Liver (tissue), 9 donors: ENCODE measurements around the gene ST14. TPM values are rescaled to one million over a fixed set of nuclear protein-coding genes. Genes with fewer than 3 reads are reported as not detected.

Experiments used
- DNase-seq: peaks from one replicate; pipeline ENCODE4 v3.0.0-alpha.2; 2017; ENCODE audit warnings: low spot score
- H3K27ac ChIP-seq, 2 donors: one replicate each; pipeline ENCODE4 v1.7.0; 2013; ENCODE audit warnings: inconsistent platforms in 2 of 2, low read length in 2 of 2, control low read depth in 1 of 2, low read depth in 1 of 2, mild to moderate bottlenecking in 1 of 2
- H3K27me3 ChIP-seq, 4 donors: one replicate each; pipeline versions ENCODE4 v1.6.1 to v1.7.0; 2013; ENCODE audit warnings: low read length in 3 of 4, inconsistent platforms in 1 of 4, mild to moderate bottlenecking in 1 of 4, moderate library complexity in 1 of 4; ENCODE audit not compliant: control insufficient read depth in 4 of 4, insufficient read depth in 4 of 4
- H3K36me3 ChIP-seq, 4 donors: one replicate each; pipeline versions ENCODE4 v1.6.1 to v1.7.0; 2013; ENCODE audit warnings: low read length in 3 of 4, mild to moderate bottlenecking in 3 of 4, low read depth in 1 of 4, moderate library complexity in 1 of 4; ENCODE audit not compliant: control insufficient read depth in 4 of 4, insufficient read depth in 3 of 4
- H3K4me1 ChIP-seq, 4 donors: one replicate each; pipeline versions ENCODE4 v1.6.1 to v1.7.0; 2013; ENCODE audit warnings: low read length in 3 of 4, mild to moderate bottlenecking in 3 of 4, moderate library complexity in 1 of 4; ENCODE audit not compliant: control insufficient read depth in 4 of 4, insufficient read depth in 4 of 4
- H3K4me3 ChIP-seq, 3 donors: one replicate each; pipeline versions ENCODE4 v1.6.1 to v1.7.0; 2013; ENCODE audit warnings: low read length in 3 of 3, control low read depth in 1 of 3, low read depth in 1 of 3, mild to moderate bottlenecking in 1 of 3
- H3K9ac ChIP-seq, 2 donors: one replicate each; pipeline ENCODE4 v1.7.0; 2013; ENCODE audit warnings: low read length in 2 of 2, mild to moderate bottlenecking in 2 of 2, moderate library complexity in 2 of 2, control low read depth in 1 of 2, low read depth in 1 of 2
- H3K9me3 ChIP-seq, 4 donors: one replicate each; pipeline versions ENCODE4 v1.6.1 to v1.7.0; 2013; ENCODE audit warnings: low read length in 3 of 4; ENCODE audit not compliant: control insufficient read depth in 4 of 4
- ATF3 ChIP-seq: IDR thresholded peaks from 2 replicates; pipeline ENCODE4 v1.6.1; 2016; ENCODE audit warnings: antibody characterized with exemption
- CTCF ChIP-seq: fragments of 150-350 bp; IDR thresholded peaks from 2 replicates; pipeline ENCODE4 v1.5.1; 2017; ENCODE audit warnings: improper control_type of control experiment, low read depth, low read length; ENCODE audit not compliant: missing input control
- EGR1 ChIP-seq, 2 donors: IDR thresholded peaks; 2 replicates each; pipeline ENCODE4 v1.6.1; 2016 to 2018; ENCODE audit warnings: antibody characterized with exemption in 2 of 2, low read depth in 2 of 2
- FOXA1 ChIP-seq: IDR thresholded peaks from 2 replicates; pipeline ENCODE4 v1.6.1; 2016; ENCODE audit warnings: antibody characterized with exemption
- FOXA2 ChIP-seq: IDR thresholded peaks from 2 replicates; pipeline ENCODE4 v1.6.1; 2016; ENCODE audit warnings: antibody characterized with exemption
- HNF4A ChIP-seq, 2 donors: conservative IDR thresholded peaks; 2 replicates each; pipeline ENCODE4 v1.6.1; 2016; ENCODE audit warnings: antibody characterized with exemption in 2 of 2, mild to moderate bottlenecking in 2 of 2
- HNF4G ChIP-seq: IDR thresholded peaks from 2 replicates; pipeline ENCODE4 v1.6.1; 2016; ENCODE audit warnings: antibody characterized with exemption
- JUND ChIP-seq, 2 donors: IDR thresholded peaks; 2 replicates each; pipeline ENCODE4 v1.6.1; 2016; ENCODE audit warnings: antibody characterized with exemption in 2 of 2
- MAX ChIP-seq: IDR thresholded peaks from 2 replicates; pipeline ENCODE4 v1.6.1; 2016; ENCODE audit warnings: antibody characterized with exemption
- NR2F2 ChIP-seq: IDR thresholded peaks from 2 replicates; pipeline ENCODE4 v1.6.1; 2016; ENCODE audit warnings: antibody characterized with exemption
- RAD21 ChIP-seq, 2 donors: IDR thresholded peaks; 2 replicates each; pipeline ENCODE4 v1.6.1; 2016; ENCODE audit warnings: antibody characterized with exemption in 2 of 2, mild to moderate bottlenecking in 2 of 2
- REST ChIP-seq: IDR thresholded peaks from 2 replicates; pipeline ENCODE4 v1.6.1; 2016; ENCODE audit warnings: antibody characterized with exemption, mild to moderate bottlenecking
- RXRA ChIP-seq, 2 donors: IDR thresholded peaks; 2 replicates each; pipeline ENCODE4 v1.6.1; 2017 to 2018; ENCODE audit warnings: antibody characterized with exemption in 2 of 2, mild to moderate bottlenecking in 1 of 2
- SP1 ChIP-seq: IDR thresholded peaks from 2 replicates; pipeline ENCODE4 v1.6.1; 2018; ENCODE audit warnings: antibody characterized with exemption, mild to moderate bottlenecking
- TAF1 ChIP-seq: conservative IDR thresholded peaks from 2 replicates; pipeline ENCODE4 v1.6.1; 2016; ENCODE audit warnings: antibody characterized with exemption, mild to moderate bottlenecking
- YY1 ChIP-seq: IDR thresholded peaks from 2 replicates; pipeline ENCODE4 v1.6.1; 2016; ENCODE audit warnings: antibody characterized with exemption, mild to moderate bottlenecking
- ZBTB33 ChIP-seq: IDR thresholded peaks from 2 replicates; pipeline ENCODE4 v1.6.1; 2016; ENCODE audit warnings: antibody characterized with exemption
- WGBS: extraction: QIAGEN DNeasy Blood & Tissue Kit; methylation state at CpG from one replicate; pipeline ENCODE4 v1.1.7; 2013; 5-methylcytosine and 5-hydroxymethylcytosine counted together
- polyA plus RNA-seq, 2 donors: library from polyadenylated mRNA; stranded (reverse) in 1 of 2; unstranded in 1 of 2; fragments of 200-250 nt in 1 of 2; fragments of >200 nt in 1 of 2; fragmentation: Nextera tagmentation in 1 of 2; extraction: Ambion mirVana in 1 of 2; gene quantifications; one replicate each; pipeline versions ENCODE4 v1.2.1 to v1.2.3, GENCODE V29; 2013 to 2015
- total RNA-seq, 2 donors: library from RNA; depleted of rRNA; stranded (reverse); fragments of >200 nt; gene quantifications; one replicate each; pipeline ENCODE4 v1.2.3, GENCODE V29; 2014
- donor health status: healthy.
- donor health status: healthy.
- donor health status: healthy.
- donor health status: healthy.
- donor health status: healthy.

The ST14 gene
- total and polyA plus RNA-seq, 4 donors: 2.8 to 5.9 (median 4.5) TPM

- 87% methylated on average over 11 of the region's 11 CpGs for WGBS
- no peaks in the 10 kb centered on the region for H3K27me3 ChIP-seq
- no peaks in the 10 kb centered on the region for H3K36me3 ChIP-seq
- no peak overlapping the region for H3K9ac ChIP-seq
- no peak for TF ChIP-seq ZBTB33
- TF ChIP-seq NR2F2: no peak
- no peak for TF ChIP-seq RXRA (IDR thresholded peaks at IDR 0.05)
- no peak for TF ChIP-seq JUND (IDR thresholded peaks at IDR 0.05)
- no peak for TF ChIP-seq YY1
- no peak for TF ChIP-seq MAX
- no peak for TF ChIP-seq HNF4A (conservative IDR thresholded peaks at IDR 0.05)
- no peak for TF ChIP-seq CTCF
- TF ChIP-seq ATF3: no peak
- TF ChIP-seq FOXA1: no peak
- no peak for TF ChIP-seq RAD21 (IDR thresholded peaks at IDR 0.05)
- no peak for TF ChIP-seq SP1
- TF ChIP-seq HNF4G: no peak
- no peak for TF ChIP-seq TAF1
- no peak for TF ChIP-seq EGR1 (IDR thresholded peaks at IDR 0.05; ENCODE audit: low read depth in 2 of 2)
- no peak for TF ChIP-seq FOXA2
- TF ChIP-seq REST: no peak
- no peaks in the 10 kb centered on the region for H3K9me3 ChIP-seq
- H3K27ac ChIP-seq: no peak overlapping the region
- peaks cover 19 to 37% (median 28%) of the 10 kb centered on the region in 4 donors for H3K4me1 ChIP-seq
- H3K4me3 ChIP-seq: no peak overlapping the region
- no peak for DNase-seq
Measured at GRCh38 chr11:130183878-130184610, 24.5 kb downstream of the ST14 start.
